Measurements from ENCODE around the gene WIPF1.

Gene WIPF1

GRCh38 chr2:174618179-174618578 is 20.6 kb upstream of the WIPF1 start:
- no peak for DNase-seq (ENCODE audit: low spot score)

- no peak for DNase-seq (ENCODE audit: low spot score)
Observed at GRCh38 chr2:174617718-174618117, 20.1 kb upstream of the WIPF1 start.

- DNase-seq (ENCODE audit: low spot score): no peak
Observed at GRCh38 chr2:174617120-174617519, 19.5 kb upstream of the WIPF1 start.

GRCh38 chr2:174615871-174616436 is 18.4 kb upstream of the WIPF1 start:
- DNase-seq (ENCODE audit: low spot score): peak; percentile 23

- DNase-seq (ENCODE audit: low spot score): peak; percentile 65
Observed at GRCh38 chr2:174614261-174614660, 16.7 kb upstream of the WIPF1 start.

- no peak for DNase-seq (ENCODE audit: low spot score)
Observed at GRCh38 chr2:174613531-174613930, 15.9 kb upstream of the WIPF1 start.

- no peak for DNase-seq (ENCODE audit: low spot score)
Observed at GRCh38 chr2:174612970-174613369, 15.4 kb upstream of the WIPF1 start.

- DNase-seq (ENCODE audit: low spot score): no peak
Observed at GRCh38 chr2:174611854-174612253, 14.2 kb upstream of the WIPF1 start.

GRCh38 chr2:174611006-174611405 is 13.4 kb upstream of the WIPF1 start:
- DNase-seq (ENCODE audit: low spot score): no peak

- peak; percentile 47 for DNase-seq (ENCODE audit: low spot score)
Observed at GRCh38 chr2:174610243-174610995, 12.8 kb upstream of the WIPF1 start.

GRCh38 chr2:174609261-174609660 is 11.7 kb upstream of the WIPF1 start:
- no peak for DNase-seq (ENCODE audit: low spot score)

GRCh38 chr2:174608866-174609214 is 11.2 kb upstream of the WIPF1 start:
- DNase-seq (ENCODE audit: low spot score): no peak

- DNase-seq (ENCODE audit: low spot score): no peak
Observed at GRCh38 chr2:174607989-174608865, 10.6 kb upstream of the WIPF1 start.

- no peak for DNase-seq (ENCODE audit: low spot score)
Observed at GRCh38 chr2:174607584-174607983, 10.0 kb upstream of the WIPF1 start.

GRCh38 chr2:174606336-174606735 is 8.7 kb upstream of the WIPF1 start:
- peak; percentile 83 for DNase-seq (ENCODE audit: low spot score)

GRCh38 chr2:174605687-174606086 is 8.1 kb upstream of the WIPF1 start:
- DNase-seq (ENCODE audit: low spot score): no peak

- DNase-seq (ENCODE audit: low spot score): peak; percentile 68
Observed at GRCh38 chr2:174603280-174603679, 5.7 kb upstream of the WIPF1 start.

GRCh38 chr2:174602745-174603144 is 5.1 kb upstream of the WIPF1 start:
- no peak for DNase-seq (ENCODE audit: low spot score)

- DNase-seq (ENCODE audit: low spot score): no peak
Observed at GRCh38 chr2:174600349-174600748, 2.7 kb upstream of the WIPF1 start.

GRCh38 chr2:174599310-174599921 is 1.8 kb upstream of the WIPF1 start:
- no peak for DNase-seq (ENCODE audit: low spot score)

- no peak for DNase-seq (ENCODE audit: low spot score)
Observed at GRCh38 chr2:174597009-174597344, 627 bp downstream of the WIPF1 start.

- no peak for DNase-seq (ENCODE audit: low spot score)
Observed at GRCh38 chr2:174595891-174596397, 1.7 kb downstream of the WIPF1 start.

Measured in AG20443 (cell line).